Gastroesophageal sphincter (tissue), 3 donors: Measurements from ENCODE around the gene TRIM56.

Experiments used
- CTCF ChIP-seq, 4 experiments: fragments of 200-600 bp in 2 of 4; fragments of 450-650 bp in 2 of 4; sonication (generic) in 1 of 4; IDR thresholded peaks; one replicate each; pipeline ENCODE4 v1.5.1; 2017 to 2019; ENCODE audit warnings: antibody characterized with exemption in 4 of 4, mild to moderate bottlenecking in 2 of 4, moderate library complexity in 2 of 4
- EP300 ChIP-seq: sonication (generic); formaldehyde crosslinking; IDR thresholded peaks from one replicate; pipeline ENCODE4 v1.6.1; 2017; ENCODE audit warnings: antibody characterized with exemption, mild to moderate bottlenecking

GRCh38 chr7:101122933-101123702 lies 37.8 kb downstream of the TRIM56 start:
- TF ChIP-seq EP300 (no peak), CTCF (IDR thresholded peaks at IDR 0.05) (no peak)
